ENCODE measurements around the gene TNPO3. TPM values are rescaled to one million over a fixed set of nuclear protein-coding genes. Genes with fewer than 3 reads are reported as not detected.

TNPO3 gene
- total RNA-seq, 2 experiments from 2014 or later, result 55.1 to 71.7 TPM

- peak; percentile 58 for DNase-seq (ENCODE audit: low spot score)
- POLR2A ChIA-PET, result interaction anchor here (0.6 to 2.0 kb wide), 12 partner anchors 8 to 298 kb away, joined by 3 to 9 read pairs (median 4); partner anchors contain the start of gene ATP6V1F
- BruUV-seq (replicated peaks), result no TSS peak
- Histone ChIP-seq H3K27ac (ENCODE audit: low read depth, low read length, poor library complexity, severe bottlenecking) (no peak overlapping the region), H4K20me1 (ENCODE audit: insufficient read depth, low read length) (no peaks in the 10 kb centered on the region), H2AFZ (ENCODE audit: low read length) (peak overlapping the region; percentile 63), H3K4me3 (ENCODE audit: low read depth, low read length, poor library complexity, severe bottlenecking) (no peak overlapping the region), H3K9me2 (ENCODE audit: insufficient read depth, low read length) (no peaks in the 10 kb centered on the region), H3K4me1 (ENCODE audit: insufficient read depth, low read length, poor library complexity, severe bottlenecking) (peaks cover 35% of the 10 kb centered on the region), H3K9me3 (ENCODE audit: low read length) (no peaks in the 10 kb centered on the region), H3K79me2 (ENCODE audit: insufficient read depth, low read depth, low read length) (no peaks in the 10 kb centered on the region), H3K36me3 (ENCODE audit: insufficient read depth, low read length) (no peaks in the 10 kb centered on the region), H3K4me2 (ENCODE audit: low read length) (peak overlapping the region; percentile 34)
- TF ChIP-seq EZH2phosphoT487 (IDR thresholded peaks at IDR 0.05; ENCODE audit: borderline replicate concordance, low read depth, low read length) (no peak), CTCF (conservative IDR thresholded peaks at IDR 0.05; ENCODE audit: low read length) (no peak)
- CTCF ChIA-PET (ENCODE audit: unreplicated experiment), result interaction anchor here (0.6 kb wide), 2 partner anchors 11 to 246 kb away, joined by 3 to 4 read pairs; no protein-coding TSS in a partner anchor
- intact Hi-C loops (cut with micrococcal nuclease; ENCODE audit: unreplicated experiment), result loop anchor here (2.0 to 5.0 kb wide), 4 partner anchors 35 to 297 kb away; partner anchors contain the start of genes CCDC136 and TNPO3
Measured at GRCh38 chr7:129089521-129090212, 34.8 kb upstream of the TNPO3 start.

DNA sequence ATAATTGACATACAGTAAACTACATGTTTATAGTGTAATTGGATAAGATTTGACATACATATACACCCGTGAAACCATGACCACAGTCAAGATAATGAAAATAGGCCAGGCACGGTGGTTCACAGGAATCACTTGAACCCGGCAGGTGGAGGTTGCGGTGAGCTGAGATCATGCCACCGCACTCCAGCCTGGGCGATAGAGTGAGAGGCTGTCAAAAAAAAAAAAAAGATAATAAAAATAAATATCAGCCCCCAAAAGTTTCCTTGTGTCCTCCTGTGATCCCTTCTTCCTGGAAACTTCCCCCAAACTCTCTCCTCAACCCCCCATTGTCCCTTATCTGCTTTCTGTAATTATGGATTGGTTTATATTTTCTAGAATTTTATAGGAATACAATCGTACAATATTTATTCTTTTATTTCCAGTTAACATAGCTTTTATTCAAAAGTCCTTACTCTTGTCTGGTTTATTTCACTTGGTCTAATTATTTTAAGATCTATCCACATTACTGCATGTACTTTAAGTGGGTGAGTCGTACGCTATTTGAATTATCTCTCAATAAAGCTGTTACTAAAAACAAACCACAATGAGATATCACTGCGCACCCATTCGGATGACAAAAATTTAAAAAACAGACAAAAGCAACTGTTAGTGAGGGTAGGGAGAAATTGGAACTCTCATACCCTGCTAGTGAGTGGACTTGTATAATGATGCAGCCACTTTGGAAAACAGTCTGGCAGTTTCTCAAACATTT lies 30.1 kb upstream of the TNPO3 start:
- intact Hi-C loops (cut with micrococcal nuclease; ENCODE audit: unreplicated experiment), result no loop called here
- Histone ChIP-seq H3K4me3 (ENCODE audit: low read depth, low read length, poor library complexity, severe bottlenecking) (no peak overlapping the region), H3K79me2 (ENCODE audit: insufficient read depth, low read depth, low read length) (no peaks in the 10 kb centered on the region), H2AFZ (ENCODE audit: low read length) (no peak overlapping the region), H3K27ac (ENCODE audit: low read depth, low read length, poor library complexity, severe bottlenecking) (no peak overlapping the region), H3K4me1 (ENCODE audit: insufficient read depth, low read length, poor library complexity, severe bottlenecking) (peaks cover 10% of the 10 kb centered on the region), H3K9me2 (ENCODE audit: insufficient read depth, low read length) (no peaks in the 10 kb centered on the region), H4K20me1 (ENCODE audit: insufficient read depth, low read length) (no peaks in the 10 kb centered on the region), H3K4me2 (ENCODE audit: low read length) (no peak overlapping the region), H3K36me3 (ENCODE audit: insufficient read depth, low read length) (no peaks in the 10 kb centered on the region), H3K9me3 (ENCODE audit: low read length) (no peaks in the 10 kb centered on the region)
- no peak for DNase-seq (ENCODE audit: low spot score)
- no TSS peak for BruUV-seq (replicated peaks)
- ChIA-PET POLR2A (interaction anchor here (0.6 to 1.0 kb wide), 4 partner anchors 12 to 495 kb away, joined by 3 to 9 read pairs (median 5); no protein-coding TSS in a partner anchor), CTCF (ENCODE audit: unreplicated experiment) (no interaction called here)
- TF ChIP-seq CTCF (conservative IDR thresholded peaks at IDR 0.05; ENCODE audit: low read length) (no peak), EZH2phosphoT487 (IDR thresholded peaks at IDR 0.05; ENCODE audit: borderline replicate concordance, low read depth, low read length) (no peak)
